SH-SY5Y (cell line): Measurements from ENCODE around the gene STAG3.

Experiments
- GATA2 ChIP-seq: IDR thresholded peaks from 2 replicates; pipeline ENCODE4 v1.6.1; 2011; ENCODE audit warnings: mild to moderate bottlenecking, low read depth, low read length
- GATA3 ChIP-seq: IDR thresholded peaks from 2 replicates; pipeline ENCODE4 v1.6.1; 2011; ENCODE audit warnings: low read depth, mild to moderate bottlenecking, low read length, moderate library complexity

DNA sequence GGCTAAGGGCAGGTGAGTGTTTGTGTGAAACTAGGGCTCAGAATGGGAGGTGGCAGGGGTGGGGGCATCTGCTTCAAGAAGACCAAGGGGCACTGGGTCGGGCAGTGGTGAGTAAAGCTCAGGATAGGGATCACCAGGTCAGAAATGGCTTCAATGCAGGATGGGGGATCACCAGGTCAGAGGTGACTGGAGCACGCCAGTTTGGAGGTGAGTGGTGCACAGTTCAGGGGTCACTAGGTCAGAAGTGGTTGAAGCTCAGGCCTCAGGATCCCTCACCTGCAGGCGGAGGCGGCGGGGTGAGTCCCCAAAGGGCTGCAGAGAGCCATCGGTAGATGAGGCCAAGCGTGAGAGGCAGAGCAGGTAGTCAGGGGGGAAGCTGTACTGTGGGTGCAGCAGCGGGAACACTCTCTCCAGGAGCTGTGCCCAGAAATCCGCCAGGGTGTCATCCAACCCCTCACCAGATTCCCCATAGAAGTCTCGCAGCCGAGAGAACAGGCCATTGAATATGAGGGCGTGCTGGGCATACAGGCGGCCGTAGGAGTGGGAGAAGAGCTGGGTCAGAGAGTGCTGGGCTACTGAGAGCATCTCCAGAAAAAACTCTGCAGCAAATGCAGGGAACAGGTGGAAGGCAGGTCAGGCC, 2.3 kb upstream of the STAG3 start:
- TF ChIP-seq GATA3 (no peak), GATA2 (no peak)
